Stomach (tissue), 4 donors: Measurements from ENCODE around the gene ST7L.

Experiments
- POLR2A ChIP-seq, 4 donors: fragments of 450-650 bp; IDR thresholded peaks; one replicate each; pipeline ENCODE4 v1.6.1; 2016; ENCODE audit warnings: antibody characterized with exemption in 4 of 4, control low read depth in 2 of 4, mild to moderate bottlenecking in 1 of 4, moderate library complexity in 1 of 4
- TF ChIP-seq, protein P1 (sequence below), 7 experiments: fragments of 450-650 bp in 4 of 7; fragments of 200-600 bp in 3 of 7; sonication (generic) in 3 of 7; IDR thresholded peaks; one replicate each; pipeline ENCODE4 v1.5.1; 2016 to 2019; ENCODE audit warnings: antibody characterized with exemption in 7 of 7, control low read depth in 2 of 7, mild to moderate bottlenecking in 1 of 7

DNA sequence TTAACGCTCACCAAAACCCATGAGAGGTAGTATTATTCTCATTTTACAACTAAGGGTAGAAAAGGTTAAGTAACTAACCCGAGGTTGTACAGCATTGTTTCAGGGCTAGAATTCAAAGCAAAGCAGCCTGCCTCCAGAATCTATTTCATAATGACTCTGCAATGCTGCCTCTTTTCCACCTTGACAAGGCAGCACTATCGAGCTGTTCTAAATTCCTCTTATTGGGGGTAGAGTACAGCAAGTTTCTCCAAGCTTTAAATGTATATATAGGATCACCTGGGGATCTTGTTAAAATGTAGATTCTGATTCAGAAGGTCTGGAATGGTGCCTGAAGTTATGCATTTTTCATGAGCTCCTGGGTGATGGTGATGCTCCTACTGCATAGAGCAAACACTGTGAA is 80.1 kb downstream of the ST7L start:
- TF ChIP-seq, protein P1, sequence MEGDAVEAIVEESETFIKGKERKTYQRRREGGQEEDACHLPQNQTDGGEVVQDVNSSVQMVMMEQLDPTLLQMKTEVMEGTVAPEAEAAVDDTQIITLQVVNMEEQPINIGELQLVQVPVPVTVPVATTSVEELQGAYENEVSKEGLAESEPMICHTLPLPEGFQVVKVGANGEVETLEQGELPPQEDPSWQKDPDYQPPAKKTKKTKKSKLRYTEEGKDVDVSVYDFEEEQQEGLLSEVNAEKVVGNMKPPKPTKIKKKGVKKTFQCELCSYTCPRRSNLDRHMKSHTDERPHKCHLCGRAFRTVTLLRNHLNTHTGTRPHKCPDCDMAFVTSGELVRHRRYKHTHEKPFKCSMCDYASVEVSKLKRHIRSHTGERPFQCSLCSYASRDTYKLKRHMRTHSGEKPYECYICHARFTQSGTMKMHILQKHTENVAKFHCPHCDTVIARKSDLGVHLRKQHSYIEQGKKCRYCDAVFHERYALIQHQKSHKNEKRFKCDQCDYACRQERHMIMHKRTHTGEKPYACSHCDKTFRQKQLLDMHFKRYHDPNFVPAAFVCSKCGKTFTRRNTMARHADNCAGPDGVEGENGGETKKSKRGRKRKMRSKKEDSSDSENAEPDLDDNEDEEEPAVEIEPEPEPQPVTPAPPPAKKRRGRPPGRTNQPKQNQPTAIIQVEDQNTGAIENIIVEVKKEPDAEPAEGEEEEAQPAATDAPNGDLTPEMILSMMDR (IDR thresholded peaks at IDR 0.05), result no peak
- TF ChIP-seq POLR2A (IDR thresholded peaks at IDR 0.05), result no peak
